Left ventricle myocardium inferior (tissue), 1 donor: ENCODE results near the gene TMCC2. TPM values are rescaled to one million over a fixed set of nuclear protein-coding genes. Genes with fewer than 3 reads are reported as not detected.

Source experiments
- DNase-seq: peaks from one replicate; pipeline ENCODE4 v3.0.0-alpha.2; 2020
- H3K27ac ChIP-seq: fragments of 200-600 bp; replicated peaks from 2 replicates; pipeline ENCODE4 v1.8.0; 2021
- H3K27me3 ChIP-seq: fragments of 200-600 bp; 2 replicates; pipeline ENCODE4 v1.8.0; 2021; ENCODE audit warnings: low read depth
- H3K36me3 ChIP-seq: fragments of 200-600 bp; 2 replicates; pipeline ENCODE4 v1.8.0; 2021
- H3K4me1 ChIP-seq: fragments of 200-600 bp; 2 replicates; pipeline ENCODE4 v1.8.0; 2021
- H3K4me3 ChIP-seq: fragments of 200-600 bp; 2 replicates; pipeline ENCODE4 v1.8.0; 2021; ENCODE audit warnings: mild to moderate bottlenecking, moderate library complexity
- H3K9me3 ChIP-seq: fragments of 200-600 bp; replicated peaks from 2 replicates; pipeline ENCODE4 v1.8.0; 2021
- CTCF ChIP-seq: fragments of 200-600 bp; IDR thresholded peaks from 2 replicates; pipeline ENCODE4 v1.8.0; 2021; ENCODE audit warnings: antibody characterized with exemption, mild to moderate bottlenecking, borderline replicate concordance
- intact Hi-C: fragments of 100-400 bp; cut with micrococcal nuclease; formaldehyde crosslinking; loops from one replicate; pipeline ENCODE4 v1.11.0; 2022
- total RNA-seq: library from RNA; stranded (reverse); fragmentation: NEBNext Ultra II Directional; extraction: Animal tissue kit (Norgen Biotek cat#: 25700); gene quantifications from one replicate; pipeline ENCODE4 v1.2.1, GENCODE V29; 2021
- donor health status: DM: no; HTN: yes; CAD: no; lungs with severe emphysema.

TMCC2 gene
- total RNA-seq, 1 donor from 2014 or later: 2.5 TPM

GRCh38 chr1:205273551-205273982, 45.8 kb downstream of the TMCC2 start:
- no peaks in the 10 kb centered on the region for H3K27me3 ChIP-seq
- no peak overlapping the region for H3K27ac ChIP-seq
- DNase-seq: peak; percentile 83
- H3K4me1 ChIP-seq: peaks cover 35% of the 10 kb centered on the region
- H3K36me3 ChIP-seq: peaks cover 5% of the 10 kb centered on the region
- peak; percentile 100 for TF ChIP-seq CTCF
- no peak overlapping the region for H3K4me3 ChIP-seq
- H3K9me3 ChIP-seq: no peaks in the 10 kb centered on the region
- intact Hi-C loops: loop anchor here (2.0 kb wide), 1 partner anchor 49 kb away; no protein-coding TSS in a partner anchor

- H3K9me3 ChIP-seq: no peaks in the 10 kb centered on the region
- intact Hi-C loops: no loop called here
- no peak for DNase-seq
- H3K4me3 ChIP-seq: no peak overlapping the region
- peaks cover 5% of the 10 kb centered on the region for H3K36me3 ChIP-seq
- no peak overlapping the region for H3K27ac ChIP-seq
- no peak for TF ChIP-seq CTCF
- no peaks in the 10 kb centered on the region for H3K27me3 ChIP-seq
- H3K4me1 ChIP-seq: peaks cover 35% of the 10 kb centered on the region
These were observed 46.4 kb downstream of the TMCC2 start for GRCh38 chr1:205274041-205274691.

GRCh38 chr1:205275133-205275532, 47.4 kb downstream of the TMCC2 start:
- H3K4me3 ChIP-seq: no peak overlapping the region
- H3K36me3 ChIP-seq: no peaks in the 10 kb centered on the region
- no peak for DNase-seq
- H3K27me3 ChIP-seq: no peaks in the 10 kb centered on the region
- H3K4me1 ChIP-seq: peaks cover 35% of the 10 kb centered on the region
- no peak overlapping the region for H3K27ac ChIP-seq
- intact Hi-C loops: no loop called here
- H3K9me3 ChIP-seq: no peaks in the 10 kb centered on the region
- TF ChIP-seq CTCF: no peak

GRCh38 chr1:205275916-205276688, 48.4 kb downstream of the TMCC2 start:
- TF ChIP-seq CTCF: no peak
- Histone ChIP-seq H3K4me3 (no peak overlapping the region), H3K27ac (no peak overlapping the region), H3K4me1 (peaks cover 26% of the 10 kb centered on the region), H3K36me3 (no peaks in the 10 kb centered on the region), H3K27me3 (no peaks in the 10 kb centered on the region), H3K9me3 (no peaks in the 10 kb centered on the region)
- no peak for DNase-seq
- intact Hi-C loops: no loop called here

GRCh38 chr1:205276689-205277065, 48.9 kb downstream of the TMCC2 start:
- intact Hi-C loops: no loop called here
- Histone ChIP-seq H3K9me3 (no peaks in the 10 kb centered on the region), H3K27me3 (no peaks in the 10 kb centered on the region), H3K4me1 (peaks cover 20% of the 10 kb centered on the region), H3K36me3 (no peaks in the 10 kb centered on the region), H3K27ac (no peak overlapping the region), H3K4me3 (no peak overlapping the region)
- DNase-seq: no peak
- no peak for TF ChIP-seq CTCF
